ENCODE data around the gene PTPRN2.

PTPRN2 gene

DNA sequence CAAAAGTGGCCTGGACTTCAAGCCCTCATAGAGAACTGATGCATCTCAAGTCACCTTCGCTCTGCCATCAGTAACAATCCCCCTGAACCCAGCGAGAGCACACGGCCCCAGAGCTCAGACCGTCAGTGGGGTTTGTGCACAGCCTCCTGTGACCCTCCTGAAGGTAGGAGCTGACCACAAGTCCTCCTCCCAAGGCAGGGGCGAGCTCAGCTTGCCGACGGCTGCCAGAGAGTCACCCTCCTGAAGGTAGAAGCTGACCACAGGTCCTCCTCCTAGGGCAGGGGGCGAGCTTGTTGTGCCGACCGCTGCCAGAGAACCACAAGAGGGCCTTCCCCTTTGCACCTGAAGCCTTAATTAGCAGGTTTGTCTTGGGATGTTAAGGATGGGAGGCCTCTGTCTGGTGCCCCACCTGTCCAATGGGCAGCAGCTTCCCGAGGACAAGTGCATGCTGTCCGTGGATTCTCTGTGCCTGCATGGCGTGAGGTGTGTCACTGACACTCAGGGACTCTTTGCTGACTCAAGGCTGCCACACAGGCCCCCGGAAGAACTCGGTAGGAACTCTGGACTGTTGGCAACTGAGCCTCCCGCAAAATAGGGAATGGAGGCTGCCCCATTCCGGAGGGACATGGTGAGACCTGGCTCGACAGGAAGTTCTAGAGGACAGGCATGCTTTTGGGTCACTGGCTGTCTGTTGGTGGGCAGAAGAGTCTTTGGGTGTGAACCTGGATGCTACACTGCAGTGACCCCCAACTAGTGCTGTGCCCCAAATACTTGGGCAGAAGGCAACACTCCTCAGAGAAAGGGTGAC is 763.4 kb downstream of the PTPRN2 start:
- DNase-seq (ENCODE audit: low read depth): no peak
- TF ChIP-seq, protein P1, sequence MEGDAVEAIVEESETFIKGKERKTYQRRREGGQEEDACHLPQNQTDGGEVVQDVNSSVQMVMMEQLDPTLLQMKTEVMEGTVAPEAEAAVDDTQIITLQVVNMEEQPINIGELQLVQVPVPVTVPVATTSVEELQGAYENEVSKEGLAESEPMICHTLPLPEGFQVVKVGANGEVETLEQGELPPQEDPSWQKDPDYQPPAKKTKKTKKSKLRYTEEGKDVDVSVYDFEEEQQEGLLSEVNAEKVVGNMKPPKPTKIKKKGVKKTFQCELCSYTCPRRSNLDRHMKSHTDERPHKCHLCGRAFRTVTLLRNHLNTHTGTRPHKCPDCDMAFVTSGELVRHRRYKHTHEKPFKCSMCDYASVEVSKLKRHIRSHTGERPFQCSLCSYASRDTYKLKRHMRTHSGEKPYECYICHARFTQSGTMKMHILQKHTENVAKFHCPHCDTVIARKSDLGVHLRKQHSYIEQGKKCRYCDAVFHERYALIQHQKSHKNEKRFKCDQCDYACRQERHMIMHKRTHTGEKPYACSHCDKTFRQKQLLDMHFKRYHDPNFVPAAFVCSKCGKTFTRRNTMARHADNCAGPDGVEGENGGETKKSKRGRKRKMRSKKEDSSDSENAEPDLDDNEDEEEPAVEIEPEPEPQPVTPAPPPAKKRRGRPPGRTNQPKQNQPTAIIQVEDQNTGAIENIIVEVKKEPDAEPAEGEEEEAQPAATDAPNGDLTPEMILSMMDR (IDR thresholded peaks at IDR 0.05; ENCODE audit: control insufficient read depth, extremely low read depth, insufficient read depth): no peak
- H3K4me3 ChIP-seq (ENCODE audit: low read depth, low read length): no peak overlapping the region

DNA sequence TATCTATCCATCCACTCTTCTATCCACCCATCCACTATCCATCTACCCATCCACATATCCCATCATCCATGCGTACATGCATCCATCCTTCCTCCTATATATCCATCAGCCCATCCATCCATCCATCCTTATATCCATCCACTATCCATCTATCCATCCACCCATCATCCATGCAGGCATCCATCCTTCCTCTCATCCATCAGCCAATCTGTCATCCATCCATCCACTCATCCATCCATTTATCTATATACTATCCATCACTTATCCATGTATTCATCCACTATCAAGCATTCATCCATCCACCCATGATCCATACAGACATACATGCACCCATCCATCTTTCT is 765.0 kb downstream of the PTPRN2 start:
- H3K4me3 ChIP-seq (ENCODE audit: low read depth, low read length): no peak overlapping the region
- TF ChIP-seq, protein P1 (IDR thresholded peaks at IDR 0.05; ENCODE audit: control insufficient read depth, extremely low read depth, insufficient read depth): no peak
- DNase-seq (ENCODE audit: low read depth): no peak

GRCh38 chr7:157821959-157822687 is 765.5 kb downstream of the PTPRN2 start:
- H3K4me3 ChIP-seq (ENCODE audit: low read depth, low read length): no peak overlapping the region
- no peak for DNase-seq (ENCODE audit: low read depth)
- TF ChIP-seq, protein P1 (IDR thresholded peaks at IDR 0.05; ENCODE audit: control insufficient read depth, extremely low read depth, insufficient read depth): no peak

GRCh38 chr7:157820796-157821195 is 766.8 kb downstream of the PTPRN2 start:
- TF ChIP-seq, protein P1 (IDR thresholded peaks at IDR 0.05; ENCODE audit: control insufficient read depth, extremely low read depth, insufficient read depth): no peak
- H3K4me3 ChIP-seq (ENCODE audit: low read depth, low read length): no peak overlapping the region
- no peak for DNase-seq (ENCODE audit: low read depth)

DNA sequence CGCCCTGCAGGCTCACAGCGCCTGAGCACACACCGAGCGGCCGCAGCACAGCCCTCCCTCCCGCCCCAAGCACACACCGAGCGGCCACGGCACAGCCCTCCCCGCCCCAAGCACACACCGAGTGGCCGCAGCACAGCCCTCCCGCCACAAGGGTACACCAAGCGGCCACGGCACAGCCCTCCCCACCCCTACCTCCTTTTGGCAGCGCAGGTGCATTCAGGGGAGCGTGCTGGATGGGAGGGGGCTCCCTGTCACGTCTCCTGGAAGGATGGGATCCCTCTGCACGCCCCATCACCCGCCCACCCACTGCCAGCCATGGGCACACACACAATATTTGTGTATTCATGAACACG is 768.2 kb downstream of the PTPRN2 start:
- TF ChIP-seq, protein P1 (IDR thresholded peaks at IDR 0.05; ENCODE audit: control insufficient read depth, extremely low read depth, insufficient read depth): no peak
- H3K4me3 ChIP-seq (ENCODE audit: low read depth, low read length): no peak overlapping the region
- DNase-seq (ENCODE audit: low read depth): no peak

DNA sequence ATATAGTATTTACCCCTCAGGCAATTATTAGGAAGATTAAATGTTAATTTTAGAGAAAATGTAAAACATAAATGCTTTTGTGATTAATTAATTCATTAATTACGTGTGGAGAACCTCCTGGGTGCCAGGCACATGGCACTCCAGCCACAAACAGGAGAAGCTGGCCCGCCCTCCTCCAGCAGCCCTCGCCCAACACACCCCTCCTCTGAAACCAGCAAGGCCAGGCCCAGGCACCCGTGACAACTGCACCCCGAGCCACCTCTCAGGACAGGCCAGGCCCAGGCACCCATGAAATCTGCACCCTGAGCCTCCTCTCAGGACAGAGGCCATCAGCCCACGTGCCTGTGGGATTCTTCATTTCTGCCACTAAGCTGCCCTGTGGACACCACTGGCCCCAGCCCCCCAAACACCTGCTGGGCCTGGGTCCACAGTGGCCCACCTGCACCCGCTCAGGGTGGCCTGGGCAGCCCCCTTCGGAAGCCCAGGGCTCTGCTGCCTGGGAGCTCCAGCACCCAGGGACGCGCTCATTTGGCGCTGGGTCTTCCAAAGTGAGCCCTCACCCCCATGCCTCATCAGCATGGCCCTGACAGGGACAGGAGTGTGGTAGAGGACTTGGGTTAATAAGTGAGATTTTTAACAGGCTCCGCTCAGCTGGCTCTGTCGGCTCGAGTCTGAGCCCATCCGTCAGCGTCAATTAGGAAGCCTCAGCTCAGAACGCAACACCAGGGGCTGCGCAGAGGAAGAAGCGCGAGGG is 768.7 kb downstream of the PTPRN2 start:
- DNase-seq (ENCODE audit: low read depth): no peak
- TF ChIP-seq, protein P1 (IDR thresholded peaks at IDR 0.05; ENCODE audit: control insufficient read depth, extremely low read depth, insufficient read depth): no peak
- H3K4me3 ChIP-seq (ENCODE audit: low read depth, low read length): no peak overlapping the region

Data from LNCaP clone FGC (cell line).